Measurements from ENCODE around the gene CTSW. TPM values are rescaled to one million over a fixed set of nuclear protein-coding genes. Genes with fewer than 3 reads are reported as not detected.

The CTSW gene
- total and polyA plus RNA-seq, 2 of the 4 experiments (the other 2 are of a cell fraction) = 0.07 to 0.18 TPM

DNA sequence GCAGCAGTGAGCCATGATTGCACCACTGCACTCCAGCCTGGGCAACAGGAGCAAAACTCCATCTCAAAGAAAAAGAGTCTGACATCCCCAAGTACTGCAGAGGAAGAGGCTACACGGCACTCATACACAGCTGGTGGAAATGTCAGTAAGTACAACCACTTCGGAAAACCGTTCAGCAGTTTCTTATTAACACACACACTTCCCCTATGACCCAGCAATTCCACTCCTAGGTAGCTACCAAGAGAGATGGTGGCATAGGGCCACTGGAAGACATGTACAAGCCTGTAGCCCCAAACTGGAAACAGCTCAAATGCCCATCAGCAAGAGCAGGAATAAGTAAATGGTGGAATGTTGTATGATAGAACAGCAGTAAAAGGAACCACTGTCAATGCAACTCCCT lies 42.9 kb downstream of the CTSW start:
- H3K56ac ChIP-seq (ENCODE audit: extremely low read depth, insufficient read depth, low read length) = no peak overlapping the region
- H2BK15ac ChIP-seq (ENCODE audit: low read depth, low read length) = no peak overlapping the region
- no peak overlapping the region for H4K91ac ChIP-seq (ENCODE audit: insufficient read depth, low read depth, low read length)
- no peak overlapping the region for H3K4me2 ChIP-seq (ENCODE audit: low read depth, low read length)
- POLR2A ChIA-PET (ENCODE audit: unreplicated experiment) = no interaction called here
- H3K36me3 ChIP-seq (ENCODE audit: control insufficient read depth, insufficient read depth, low read length) = peaks cover 33% of the 10 kb centered on the region
- no peak overlapping the region; the same call in 1 of the 2 replicates for H3K23ac ChIP-seq (ENCODE audit: low read depth, low read length)
- no peak overlapping the region for H4K8ac ChIP-seq (ENCODE audit: low read depth in 2 of 2, low read length in 2 of 2)
- H2BK20ac ChIP-seq (ENCODE audit: low read depth, low read length) = no peak overlapping the region
- H3K18ac ChIP-seq (ENCODE audit: low read depth, low read length) = no peak overlapping the region
- dilution Hi-C loops (cut with HindIII; ENCODE audit: low sequenced_read_pairs, unreplicated experiment) (no loop called here), intact Hi-C loops (cut with micrococcal nuclease) (no loop called here), in situ Hi-C loops (cut with MboI; ENCODE audit: low sequenced_read_pairs) (no loop called here)
- no peak for DNase-seq
- H2AFZ ChIP-seq (replicated peaks; ENCODE audit: low read length, poor library complexity) = no peak overlapping the region
- no peaks in the 10 kb centered on the region for H3K27me3 ChIP-seq (ENCODE audit: control insufficient read depth, insufficient read depth, low read length)
- no peak for ATAC-seq (ENCODE audit: low read depth)
- H4K20me1 ChIP-seq (ENCODE audit: insufficient read depth, low read length) = peaks cover 11% of the 10 kb centered on the region
- no peak overlapping the region for H2AK9ac ChIP-seq (replicated peaks; ENCODE audit: low read depth, low read length, poor library complexity)
- H3K14ac ChIP-seq (replicated peaks; ENCODE audit: low read depth, low read length) = no peak overlapping the region
- BruUV-seq (replicated peaks) = no TSS peak
- H3K79me1 ChIP-seq (ENCODE audit: low read depth in 1 of 2, low read length in 2 of 2) = peaks cover 12 to 42% of the 10 kb centered on the region in 2 experiments
- no peak overlapping the region for H2BK5ac ChIP-seq (ENCODE audit: low read depth, low read length, poor library complexity, severe bottlenecking)
- WGBS, 2 experiments (ENCODE audit: extremely low coverage in 2 of 2, insufficient read length in 1 of 2) = no CpG with 5 or more reads among the region's 3 CpGs
- no peak overlapping the region for H3K4ac ChIP-seq (ENCODE audit: low read depth, low read length)
- no peak overlapping the region for H4K5ac ChIP-seq (ENCODE audit: low read depth, low read length)
- no peaks in the 10 kb centered on the region for H3K9me3 ChIP-seq (ENCODE audit: control insufficient read depth, insufficient read depth, low read length)
- TF ChIP-seq CTCF (conservative IDR thresholded peaks at IDR 0.05; ENCODE audit: low read depth, low read length) (no peak), MAZ (IDR thresholded peaks at IDR 0.05; ENCODE audit: borderline replicate concordance, low read depth, low read length) (no peak)
- H3K4me1 ChIP-seq (ENCODE audit: control insufficient read depth, insufficient read depth, low read length) = peaks cover 13% of the 10 kb centered on the region
- H3K9ac ChIP-seq (ENCODE audit: low read depth, low read length) = no peak overlapping the region
- no peak overlapping the region for H2AK5ac ChIP-seq (ENCODE audit: low read depth, low read length)
- H3K4me3 ChIP-seq (ENCODE audit: insufficient read depth, low read depth, low read length) = no peak overlapping the region
- H2BK120ac ChIP-seq (ENCODE audit: low read depth, low read length) = no peak overlapping the region
- no peak overlapping the region for H3K27ac ChIP-seq (ENCODE audit: insufficient read depth, low read length)
- H3K9me1 ChIP-seq (ENCODE audit: insufficient read depth, low read length) = peaks cover 6% of the 10 kb centered on the region; the same call in 1 of the 2 replicates
- CTCF ChIA-PET = no interaction called here

Measured in IMR-90 (cell line).